Measurements from ENCODE around the gene EIF2D. TPM values are rescaled to one million over a fixed set of nuclear protein-coding genes. Genes with fewer than 3 reads are reported as not detected.
A peak's percentile ranks its signal among the peaks of the same experiment; 100 is the strongest.
"Not testable (repeated sequence)": the region's sequence is repeated elsewhere in the genome, so short reads cannot be mapped to it uniquely, and the experiment has no call there.

EIF2D gene
- total RNA-seq, 1 donor from 2014 or later, result 39.8 TPM

GRCh38 chr1:206589206-206589605 lies 23.1 kb downstream of the EIF2D start:
- no peak for DNase-seq (ENCODE audit: extremely low read depth, low read depth, low spot score)

- no peak for DNase-seq (ENCODE audit: extremely low read depth, low read depth, low spot score)
Observed at GRCh38 chr1:206588492-206588891, 23.8 kb downstream of the EIF2D start.

- DNase-seq (ENCODE audit: extremely low read depth, low read depth, low spot score), result no peak
Observed at GRCh38 chr1:206587904-206588303, 24.4 kb downstream of the EIF2D start.

GRCh38 chr1:206586501-206587445 lies 25.5 kb downstream of the EIF2D start:
- DNase-seq (ENCODE audit: extremely low read depth, low read depth, low spot score), result no peak

GRCh38 chr1:206584683-206585082 lies 27.6 kb downstream of the EIF2D start:
- DNase-seq (ENCODE audit: extremely low read depth, low read depth, low spot score), result no peak

GRCh38 chr1:206583707-206584648 lies 28.3 kb downstream of the EIF2D start:
- no peak for DNase-seq (ENCODE audit: extremely low read depth, low read depth, low spot score)

- no peak for DNase-seq (ENCODE audit: extremely low read depth, low read depth, low spot score)
Observed at GRCh38 chr1:206582971-206583706, 29.1 kb downstream of the EIF2D start.

- no peak for DNase-seq (ENCODE audit: extremely low read depth, low read depth, low spot score)
Observed at GRCh38 chr1:206582537-206582936, 29.7 kb downstream of the EIF2D start.

- DNase-seq (ENCODE audit: extremely low read depth, low read depth, low spot score), result no peak
Observed at GRCh38 chr1:206581571-206581981, 30.7 kb downstream of the EIF2D start.

GRCh38 chr1:206581114-206581497 lies 31.2 kb downstream of the EIF2D start:
- DNase-seq (ENCODE audit: extremely low read depth, low read depth, low spot score), result not testable (repeated sequence)

- no peak for DNase-seq (ENCODE audit: extremely low read depth, low read depth, low spot score)
Observed at GRCh38 chr1:206580438-206581113, 31.7 kb downstream of the EIF2D start.

- no peak for DNase-seq (ENCODE audit: extremely low read depth, low read depth, low spot score)
Observed at GRCh38 chr1:206579747-206580437, 32.4 kb downstream of the EIF2D start.

GRCh38 chr1:206578978-206579374 lies 33.3 kb downstream of the EIF2D start:
- no peak for DNase-seq (ENCODE audit: extremely low read depth, low read depth, low spot score)

GRCh38 chr1:206578068-206578977 lies 33.9 kb downstream of the EIF2D start:
- DNase-seq (ENCODE audit: extremely low read depth, low read depth, low spot score), result no peak

GRCh38 chr1:206577626-206578025 lies 34.6 kb downstream of the EIF2D start:
- DNase-seq (ENCODE audit: extremely low read depth, low read depth, low spot score), result no peak

- DNase-seq (ENCODE audit: extremely low read depth, low read depth, low spot score), result no peak
Observed at GRCh38 chr1:206575894-206576737, 36.1 kb downstream of the EIF2D start.

- peak; percentile 92 for DNase-seq (ENCODE audit: extremely low read depth, low read depth, low spot score)
Observed at GRCh38 chr1:206575165-206575893, 36.9 kb downstream of the EIF2D start.

Measured in glomerular endothelial cell (primary cell).